ENCODE measurements around the gene STEAP4. TPM values are rescaled to one million over a fixed set of nuclear protein-coding genes. Genes with fewer than 3 reads are reported as not detected.

STEAP4 gene
- total RNA-seq, 1 experiment from 2014 or later, result 7.4 TPM

GRCh38 chr7:88226201-88226600, 80.5 kb downstream of the STEAP4 start:
- peak overlapping the region; percentile 14 for H3K4me3 Mint-ChIP-seq (ENCODE audit: low read depth, unreplicated experiment)
- H3K4me1 Mint-ChIP-seq (ENCODE audit: low read depth, unreplicated experiment), result peaks cover 15% of the 10 kb centered on the region
- CTCF ChIA-PET, result interaction anchor here (1.8 kb wide), 1 partner anchor 17 kb away, joined by 12 read pairs; no protein-coding TSS in a partner anchor
- TF ChIP-seq CTCF (IDR thresholded peaks at IDR 0.05; ENCODE audit: unreplicated experiment), result no peak
- BruUV-seq (replicated peaks), result TSS peak; percentile 74
- H3K36me3 Mint-ChIP-seq (ENCODE audit: insufficient read depth, unreplicated experiment), result peaks cover 5% of the 10 kb centered on the region
- H3K27ac Mint-ChIP-seq (ENCODE audit: unreplicated experiment), result no peak overlapping the region
- no peaks in the 10 kb centered on the region for H3K9me3 Mint-ChIP-seq (ENCODE audit: low read depth, unreplicated experiment)
- no peaks in the 10 kb centered on the region for H3K27me3 Mint-ChIP-seq (ENCODE audit: unreplicated experiment)
- DNase-seq, result no peak
- intact Hi-C loops (cut with micrococcal nuclease; ENCODE audit: unreplicated experiment), result loop anchor here (2.0 kb wide), 1 partner anchor 63 kb away; no protein-coding TSS in a partner anchor

GRCh38 chr7:88224601-88225275, 82.0 kb downstream of the STEAP4 start:
- DNase-seq, result peak; percentile 13
- Mint-ChIP-seq H3K4me1 (ENCODE audit: low read depth, unreplicated experiment) (peaks cover 15% of the 10 kb centered on the region), H3K4me3 (ENCODE audit: low read depth, unreplicated experiment) (no peak overlapping the region), H3K36me3 (ENCODE audit: insufficient read depth, unreplicated experiment) (peaks cover 15% of the 10 kb centered on the region), H3K27me3 (ENCODE audit: unreplicated experiment) (no peaks in the 10 kb centered on the region), H3K9me3 (ENCODE audit: low read depth, unreplicated experiment) (no peaks in the 10 kb centered on the region), H3K27ac (ENCODE audit: unreplicated experiment) (peak overlapping the region; percentile 64)
- CTCF ChIA-PET, result interaction anchor here (1.1 to 1.4 kb wide), 2 partner anchors 17 to 19 kb away, joined by 3 to 9 read pairs; no protein-coding TSS in a partner anchor
- no peak for TF ChIP-seq CTCF (IDR thresholded peaks at IDR 0.05; ENCODE audit: unreplicated experiment)
- intact Hi-C loops (cut with micrococcal nuclease; ENCODE audit: unreplicated experiment), result no loop called here
- no TSS peak for BruUV-seq (replicated peaks)

GRCh38 chr7:88223265-88223664, 83.4 kb downstream of the STEAP4 start:
- Mint-ChIP-seq H3K27me3 (ENCODE audit: unreplicated experiment) (no peaks in the 10 kb centered on the region), H3K9me3 (ENCODE audit: low read depth, unreplicated experiment) (no peaks in the 10 kb centered on the region)

More at GRCh38 chr7:88223265-88223664, 83.4 kb downstream of the STEAP4 start:
- no peak overlapping the region for H3K4me3 Mint-ChIP-seq (ENCODE audit: low read depth, unreplicated experiment)
- no peak for DNase-seq
- H3K4me1 Mint-ChIP-seq (ENCODE audit: low read depth, unreplicated experiment), result peaks cover 15% of the 10 kb centered on the region
- BruUV-seq (replicated peaks), result no TSS peak
- CTCF ChIA-PET, result no interaction called here
- peaks cover 27% of the 10 kb centered on the region for H3K36me3 Mint-ChIP-seq (ENCODE audit: insufficient read depth, unreplicated experiment)
- intact Hi-C loops (cut with micrococcal nuclease; ENCODE audit: unreplicated experiment), result no loop called here
- H3K27ac Mint-ChIP-seq (ENCODE audit: unreplicated experiment), result no peak overlapping the region
- no peak for TF ChIP-seq CTCF (IDR thresholded peaks at IDR 0.05; ENCODE audit: unreplicated experiment)

Other genes starting within 250 kb of the STEAP4 start
- 148 and 173 TPM in 2 replicates for gene SRI, start 86.9 kb downstream of the STEAP4 start, total RNA-seq (2022)